Measurements from ENCODE around the gene RUFY3.

- TF ChIP-seq POLR2AphosphoS5 (IDR thresholded peaks at IDR 0.05; ENCODE audit: low read depth, low read length) (no peak), CTCF (IDR thresholded peaks at IDR 0.05) (no peak)
Observed at GRCh38 chr4:70718811-70719604, 2.8 kb upstream of the RUFY3 start.

Data from Panc1 (cell line).